GM19395 (cell line): Measurements from ENCODE around the gene TMEM132C.
"Not testable (repeated sequence)": the region's sequence is repeated elsewhere in the genome, so short reads cannot be mapped to it uniquely, and the experiment has no call there.

ENCODE experiments used
- ATAC-seq: cut with Tn5 transposase; IDR thresholded peaks from one replicate; pipeline ENCODE4 v1.9.1; 2021; ENCODE audit warnings: mild to moderate bottlenecking, moderate library complexity; ENCODE audit not compliant: unreplicated experiment

TMEM132C gene

GRCh38 chr12:128463881-128464280 is 196.9 kb downstream of the TMEM132C start:
- no peak for ATAC-seq

- no peak for ATAC-seq
These were observed 200.9 kb downstream of the TMEM132C start for GRCh38 chr12:128467882-128468281.

- ATAC-seq: no peak
These were observed 202.0 kb downstream of the TMEM132C start for GRCh38 chr12:128468926-128469325.

- no peak for ATAC-seq
These were observed 204.5 kb downstream of the TMEM132C start for GRCh38 chr12:128471491-128471890.

- no peak for ATAC-seq
These were observed 207.9 kb downstream of the TMEM132C start for GRCh38 chr12:128474916-128475315.

GRCh38 chr12:128476266-128476665 is 209.3 kb downstream of the TMEM132C start:
- ATAC-seq: no peak

GRCh38 chr12:128483526-128484255 is 216.7 kb downstream of the TMEM132C start:
- no peak for ATAC-seq

- ATAC-seq: not testable (repeated sequence)
These were observed 230.4 kb downstream of the TMEM132C start for GRCh38 chr12:128497376-128497775.

GRCh38 chr12:128507470-128507869 is 240.5 kb downstream of the TMEM132C start:
- no peak for ATAC-seq

- no peak for ATAC-seq
These were observed 242.2 kb downstream of the TMEM132C start for GRCh38 chr12:128509170-128509569.

GRCh38 chr12:128510511-128510910 is 243.5 kb downstream of the TMEM132C start:
- ATAC-seq: no peak

GRCh38 chr12:128513331-128513730 is 246.4 kb downstream of the TMEM132C start:
- ATAC-seq: no peak

GRCh38 chr12:128513831-128514230 is 246.9 kb downstream of the TMEM132C start:
- ATAC-seq: no peak

- ATAC-seq: no peak
These were observed 251.7 kb downstream of the TMEM132C start for GRCh38 chr12:128518644-128519043.

- no peak for ATAC-seq
These were observed 252.5 kb downstream of the TMEM132C start for GRCh38 chr12:128519426-128519825.

GRCh38 chr12:128521981-128522380 is 255.0 kb downstream of the TMEM132C start:
- ATAC-seq: no peak

- ATAC-seq: no peak
These were observed 257.5 kb downstream of the TMEM132C start for GRCh38 chr12:128524439-128524838.

GRCh38 chr12:128531170-128531569 is 264.2 kb downstream of the TMEM132C start:
- ATAC-seq: no peak

- peak; percentile 90 for ATAC-seq
These were observed 267.9 kb downstream of the TMEM132C start for GRCh38 chr12:128534906-128535305.

GRCh38 chr12:128536810-128537209 is 269.8 kb downstream of the TMEM132C start:
- no peak for ATAC-seq

- no peak for ATAC-seq
These were observed 270.7 kb downstream of the TMEM132C start for GRCh38 chr12:128537668-128538067.

GRCh38 chr12:128542844-128543243 is 275.9 kb downstream of the TMEM132C start:
- ATAC-seq: no peak

- ATAC-seq: no peak
These were observed 276.5 kb downstream of the TMEM132C start for GRCh38 chr12:128543460-128543859.
